CD4-positive, alpha-beta T cell (primary cell): ENCODE measurements around the gene SLC2A5. TPM values are rescaled to one million over a fixed set of nuclear protein-coding genes. Genes with fewer than 3 reads are reported as not detected.
"Not testable (repeated sequence)": the region's sequence is repeated elsewhere in the genome, so short reads cannot be mapped to it uniquely, and the experiment has no call there.

Experiments used
- ATAC-seq: fragments of 200-7000 bp; cut with Tn5 transposase; one replicate; pipeline ENCODE4 v1.10.0; 2022; ENCODE audit warnings: mild to moderate bottlenecking; ENCODE audit not compliant: poor library complexity
- CTCF ChIA-PET: fragments of 350-600 bp; sonication (Branson Sonifier 250); formaldehyde crosslinking; loops from one replicate; lab custom pipeline; 2021; ENCODE audit warnings: antibody characterized with exemption, inconsistent platforms; lab: Charles Lee
- POLR2A ChIA-PET: fragments of 350-600 bp; sonication (Branson Sonifier 250); formaldehyde crosslinking; loops from one replicate; lab custom pipeline; 2021; ENCODE audit warnings: antibody characterized with exemption, inconsistent platforms; lab: Charles Lee
- DNase-seq, 14 experiments: peaks; one replicate each; pipeline ENCODE4 v3.0.0-alpha.2; 2013 to 2020; ENCODE audit warnings: mixed read lengths in 2 of 14
- H3K27ac ChIP-seq, 2 donors: one replicate each; pipeline versions ENCODE4 v1.5.1 to v1.7.0; 2013; ENCODE audit warnings: low read length in 2 of 2, low read depth in 1 of 2, mild to moderate bottlenecking in 1 of 2
- H3K27me3 ChIP-seq, 2 experiments: 1 replicate in 1 of 2; 2 replicates in 1 of 2; pipeline versions ENCODE4 v1.6.1 to v1.7.0; 2013; ENCODE audit warnings: low read length in 2 of 2, control low read depth in 1 of 2, mild to moderate bottlenecking in 1 of 2, moderate library complexity in 1 of 2; ENCODE audit not compliant: insufficient read depth in 2 of 2, control insufficient read depth in 1 of 2
- H3K36me3 ChIP-seq: one replicate; pipeline ENCODE4 v1.6.1; 2013; ENCODE audit warnings: low read length, control low read depth; ENCODE audit not compliant: insufficient read depth
- H3K4me1 ChIP-seq: one replicate; pipeline ENCODE4 v1.6.1; 2013; ENCODE audit warnings: low read length, control low read depth; ENCODE audit not compliant: insufficient read depth
- H3K4me3 ChIP-seq: one replicate; pipeline ENCODE4 v1.5.1; 2013; ENCODE audit warnings: mild to moderate bottlenecking, low read length, moderate library complexity
- H3K9me3 ChIP-seq, 2 experiments: 1 replicate in 1 of 2; 2 replicates in 1 of 2; pipeline versions ENCODE4 v1.6.1 to v1.7.0; 2013; ENCODE audit warnings: low read length in 2 of 2, mild to moderate bottlenecking in 2 of 2, control low read depth in 1 of 2, moderate library complexity in 1 of 2; ENCODE audit not compliant: control insufficient read depth in 1 of 2, insufficient read depth in 1 of 2
- H3K27ac Mint-ChIP-seq: one replicate; pipeline ENCODE4 v1.8.0; 2020; ENCODE audit warnings: mixed read lengths
- H3K27me3 Mint-ChIP-seq: one replicate; pipeline ENCODE4 v1.8.0; 2021; ENCODE audit warnings: mixed read lengths
- H3K36me3 Mint-ChIP-seq: one replicate; pipeline ENCODE4 v1.8.0; 2021; ENCODE audit warnings: low read depth, mixed read lengths
- H3K4me1 Mint-ChIP-seq: one replicate; pipeline ENCODE4 v1.8.0; 2021; ENCODE audit warnings: low read depth, mixed read lengths
- H3K4me3 Mint-ChIP-seq: one replicate; pipeline ENCODE4 v1.8.0; 2020; ENCODE audit warnings: mild to moderate bottlenecking, mixed read lengths
- H3K9me3 Mint-ChIP-seq: one replicate; pipeline ENCODE4 v1.8.0; 2020; ENCODE audit warnings: mixed read lengths
- intact Hi-C, 2 experiments: fragments of 100-400 bp; cut with DNase I in 1 of 2; cut with micrococcal nuclease in 1 of 2; formaldehyde crosslinking; loops; one replicate each; pipeline versions ENCODE4 v1.15.1 to v1.9.0; 2023 to 2025; cut with DNase I, micrococcal nuclease
- total RNA-seq, 174 experiments: library from RNA in 2 of 174; stranded (reverse) in 2 of 174; gene quantifications; one replicate each; pipeline ENCODE4 v1.2.3 and lab custom pipeline; 2021 to 2026
- TF ChIP-seq, protein P1 (sequence below): fragments of 200-600 bp; IDR thresholded peaks from one replicate; pipeline ENCODE4 v1.8.0; 2022; ENCODE audit warnings: antibody characterized with exemption, mild to moderate bottlenecking

Gene SLC2A5
- total RNA-seq, 2 experiments from 2014 or later = not detected

GRCh38 chr1:9024837-9025236 is 44.6 kb downstream of the SLC2A5 start:
- peaks cover 6% of the 10 kb centered on the region for H3K27me3 Mint-ChIP-seq
- H3K4me3 ChIP-seq = no peak overlapping the region
- H3K36me3 Mint-ChIP-seq = no peaks in the 10 kb centered on the region
- TF ChIP-seq, protein P1, sequence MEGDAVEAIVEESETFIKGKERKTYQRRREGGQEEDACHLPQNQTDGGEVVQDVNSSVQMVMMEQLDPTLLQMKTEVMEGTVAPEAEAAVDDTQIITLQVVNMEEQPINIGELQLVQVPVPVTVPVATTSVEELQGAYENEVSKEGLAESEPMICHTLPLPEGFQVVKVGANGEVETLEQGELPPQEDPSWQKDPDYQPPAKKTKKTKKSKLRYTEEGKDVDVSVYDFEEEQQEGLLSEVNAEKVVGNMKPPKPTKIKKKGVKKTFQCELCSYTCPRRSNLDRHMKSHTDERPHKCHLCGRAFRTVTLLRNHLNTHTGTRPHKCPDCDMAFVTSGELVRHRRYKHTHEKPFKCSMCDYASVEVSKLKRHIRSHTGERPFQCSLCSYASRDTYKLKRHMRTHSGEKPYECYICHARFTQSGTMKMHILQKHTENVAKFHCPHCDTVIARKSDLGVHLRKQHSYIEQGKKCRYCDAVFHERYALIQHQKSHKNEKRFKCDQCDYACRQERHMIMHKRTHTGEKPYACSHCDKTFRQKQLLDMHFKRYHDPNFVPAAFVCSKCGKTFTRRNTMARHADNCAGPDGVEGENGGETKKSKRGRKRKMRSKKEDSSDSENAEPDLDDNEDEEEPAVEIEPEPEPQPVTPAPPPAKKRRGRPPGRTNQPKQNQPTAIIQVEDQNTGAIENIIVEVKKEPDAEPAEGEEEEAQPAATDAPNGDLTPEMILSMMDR = no peak
- no peak overlapping the region for H3K27ac Mint-ChIP-seq
- H3K4me3 Mint-ChIP-seq = no peak overlapping the region
- no peaks in the 10 kb centered on the region for H3K27me3 ChIP-seq
- ATAC-seq (no peak), DNase-seq (no peak)
- H3K4me1 Mint-ChIP-seq = no peaks in the 10 kb centered on the region
- ChIA-PET CTCF (no interaction called here), POLR2A (no interaction called here)
- peaks cover 0 to 6% of the 10 kb centered on the region in 2 experiments for H3K9me3 ChIP-seq
- H3K36me3 ChIP-seq = no peaks in the 10 kb centered on the region
- H3K27ac ChIP-seq = no peak overlapping the region
- H3K4me1 ChIP-seq = no peaks in the 10 kb centered on the region
- intact Hi-C loops = no loop called here
- H3K9me3 Mint-ChIP-seq = no peaks in the 10 kb centered on the region

DNA sequence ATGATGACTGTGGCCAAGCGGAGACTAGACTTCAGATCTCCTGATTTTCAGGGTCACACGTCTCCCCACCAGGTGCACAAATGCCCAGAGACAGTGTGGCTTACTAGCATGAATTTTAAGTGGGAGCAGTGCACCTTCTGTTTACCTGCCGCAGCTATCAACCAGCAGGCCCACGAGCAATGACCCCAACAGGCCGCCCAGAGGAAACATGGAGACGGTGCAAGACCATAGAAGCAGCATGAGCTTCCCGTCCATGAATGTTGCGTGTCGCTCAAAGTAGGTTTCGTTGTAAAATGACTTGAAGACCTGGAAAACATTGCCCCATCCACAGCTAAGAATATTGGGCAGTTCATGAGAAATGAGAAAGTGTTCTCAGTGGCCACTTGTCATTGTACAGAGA is 46.7 kb downstream of the SLC2A5 start:
- no peak for ATAC-seq
- ChIA-PET CTCF (no interaction called here), POLR2A (no interaction called here)
- Mint-ChIP-seq H3K27ac (no peak overlapping the region), H3K36me3 (no peaks in the 10 kb centered on the region), H3K4me1 (no peaks in the 10 kb centered on the region), H3K9me3 (no peaks in the 10 kb centered on the region), H3K4me3 (no peak overlapping the region), H3K27me3 (no peaks in the 10 kb centered on the region)
- Histone ChIP-seq H3K4me1 (no peaks in the 10 kb centered on the region), H3K9me3 (peaks cover 0 to 6% of the 10 kb centered on the region in 2 experiments), H3K27me3 (no peaks in the 10 kb centered on the region), H3K36me3 (no peaks in the 10 kb centered on the region), H3K27ac (no peak overlapping the region), H3K4me3 (no peak overlapping the region)
- TF ChIP-seq, protein P1 = no peak
- intact Hi-C loops = no loop called here
- DNase-seq = no peak

- ATAC-seq, H3K27me3 ChIP-seq, intact Hi-C loops, H3K36me3 ChIP-seq, H3K9me3 Mint-ChIP-seq, H3K4me1 ChIP-seq, H3K27me3 Mint-ChIP-seq, H3K27ac Mint-ChIP-seq, POLR2A ChIA-PET, DNase-seq, H3K4me3 ChIP-seq, H3K4me3 Mint-ChIP-seq, H3K9me3 ChIP-seq, H3K36me3 Mint-ChIP-seq, H3K27ac ChIP-seq, H3K4me1 Mint-ChIP-seq: not testable (repeated sequence)
- CTCF ChIA-PET = interaction anchor here (1.2 kb wide), 1 partner anchor 17 kb away, joined by 3 read pairs; no protein-coding TSS in a partner anchor
Measured at GRCh38 chr1:9022026-9022738, 47.3 kb downstream of the SLC2A5 start.

GRCh38 chr1:9020305-9020704 is 49.1 kb downstream of the SLC2A5 start:
- Mint-ChIP-seq H3K4me3 (no peak overlapping the region), H3K9me3 (no peaks in the 10 kb centered on the region), H3K27me3 (no peaks in the 10 kb centered on the region), H3K4me1 (no peaks in the 10 kb centered on the region), H3K27ac (no peak overlapping the region), H3K36me3 (no peaks in the 10 kb centered on the region)
- Histone ChIP-seq H3K27me3 (no peaks in the 10 kb centered on the region), H3K27ac (no peak overlapping the region), H3K9me3 (peaks cover 0 to 6% of the 10 kb centered on the region in 2 experiments), H3K36me3 (no peaks in the 10 kb centered on the region), H3K4me3 (no peak overlapping the region), H3K4me1 (no peaks in the 10 kb centered on the region)
- TF ChIP-seq, protein P1 = no peak
- DNase-seq (no peak), ATAC-seq (no peak)
- ChIA-PET POLR2A (no interaction called here), CTCF (interaction anchor here (1.9 kb wide), 1 partner anchor 15 kb away, joined by 4 read pairs; no protein-coding TSS in a partner anchor)
- intact Hi-C loops = no loop called here
